ENCODE data around the gene KCTD11.

DNA sequence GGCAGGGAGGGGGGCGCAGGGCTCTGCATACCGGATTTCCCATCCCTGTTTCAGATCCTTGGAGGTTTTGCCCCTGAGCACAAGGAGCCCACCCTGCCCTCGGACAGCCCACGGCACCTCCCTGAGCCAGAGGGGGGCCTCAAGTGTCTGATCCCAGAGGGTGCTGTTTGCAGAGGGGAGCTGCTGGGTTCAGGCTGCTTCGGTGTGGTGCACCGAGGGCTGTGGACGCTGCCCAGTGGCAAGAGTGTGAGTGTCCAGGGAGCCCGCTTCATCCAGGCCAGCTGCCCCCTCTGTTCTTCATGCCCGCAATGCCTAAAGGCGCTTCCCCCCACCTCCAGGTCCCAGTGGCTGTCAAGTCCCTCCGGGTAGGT, 31.4 kb downstream of the KCTD11 start:
- no peak for TF ChIP-seq EZH2 (IDR thresholded peaks at IDR 0.05; ENCODE audit: borderline replicate concordance, low read depth, low read length, poor library complexity, severe bottlenecking)
- TF ChIP-seq, protein P1, sequence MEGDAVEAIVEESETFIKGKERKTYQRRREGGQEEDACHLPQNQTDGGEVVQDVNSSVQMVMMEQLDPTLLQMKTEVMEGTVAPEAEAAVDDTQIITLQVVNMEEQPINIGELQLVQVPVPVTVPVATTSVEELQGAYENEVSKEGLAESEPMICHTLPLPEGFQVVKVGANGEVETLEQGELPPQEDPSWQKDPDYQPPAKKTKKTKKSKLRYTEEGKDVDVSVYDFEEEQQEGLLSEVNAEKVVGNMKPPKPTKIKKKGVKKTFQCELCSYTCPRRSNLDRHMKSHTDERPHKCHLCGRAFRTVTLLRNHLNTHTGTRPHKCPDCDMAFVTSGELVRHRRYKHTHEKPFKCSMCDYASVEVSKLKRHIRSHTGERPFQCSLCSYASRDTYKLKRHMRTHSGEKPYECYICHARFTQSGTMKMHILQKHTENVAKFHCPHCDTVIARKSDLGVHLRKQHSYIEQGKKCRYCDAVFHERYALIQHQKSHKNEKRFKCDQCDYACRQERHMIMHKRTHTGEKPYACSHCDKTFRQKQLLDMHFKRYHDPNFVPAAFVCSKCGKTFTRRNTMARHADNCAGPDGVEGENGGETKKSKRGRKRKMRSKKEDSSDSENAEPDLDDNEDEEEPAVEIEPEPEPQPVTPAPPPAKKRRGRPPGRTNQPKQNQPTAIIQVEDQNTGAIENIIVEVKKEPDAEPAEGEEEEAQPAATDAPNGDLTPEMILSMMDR (conservative IDR thresholded peaks at IDR 0.05; ENCODE audit: low read depth, low read length), result no peak

All from A673 (cell line).